DOHH2 (cell line): ENCODE results near the gene ZWILCH.
"Not testable (repeated sequence)": the region's sequence is repeated elsewhere in the genome, so short reads cannot be mapped to it uniquely, and the experiment has no call there.

Experiments used
- H3F3A ChIP-seq: fragments of 200-600 bp; sonication (generic), shearing (Covaris generic); 2 replicates; pipeline ENCODE4 v1.6.0; 2016; ENCODE audit warnings: antibody characterized with exemption, mild to moderate bottlenecking; ENCODE audit not compliant: control insufficient read depth, insufficient read depth
- H3K27ac ChIP-seq: fragments of 200-600 bp; sonication (generic); 2 replicates; pipeline ENCODE4 v1.5.1; 2014; ENCODE audit warnings: low read depth, mild to moderate bottlenecking, low read length, moderate library complexity
- H3K27me3 ChIP-seq: fragments of 200-600 bp; sonication (generic); 2 replicates; pipeline ENCODE4 v1.6.1; 2014; ENCODE audit warnings: mild to moderate bottlenecking, low read length, mixed read lengths; ENCODE audit not compliant: control insufficient read depth
- H3K36me3 ChIP-seq: fragments of 200-600 bp; sonication (generic); 2 replicates; pipeline ENCODE4 v1.6.1; 2014; ENCODE audit warnings: mild to moderate bottlenecking, low read length, moderate library complexity, mixed read lengths; ENCODE audit not compliant: control insufficient read depth
- H3K4me1 ChIP-seq: fragments of 200-600 bp; sonication (generic); 2 replicates; pipeline ENCODE4 v1.6.1; 2014; ENCODE audit warnings: mild to moderate bottlenecking, low read length, mixed read lengths; ENCODE audit not compliant: control insufficient read depth
- H3K4me2 ChIP-seq: fragments of 200-600 bp; sonication (generic); 2 replicates; pipeline ENCODE4 v1.6.0; 2014; ENCODE audit warnings: mild to moderate bottlenecking, low read length, moderate library complexity
- H3K4me3 ChIP-seq: fragments of 200-600 bp; sonication (generic); 2 replicates; pipeline ENCODE4 v1.5.1; 2014; ENCODE audit warnings: mild to moderate bottlenecking, low read length, mixed read lengths
- H3K79me2 ChIP-seq: fragments of 200-600 bp; sonication (generic); 2 replicates; pipeline ENCODE4 v1.6.1; 2014; ENCODE audit warnings: mild to moderate bottlenecking, low read length, mixed read lengths; ENCODE audit not compliant: control insufficient read depth
- H3K9me2 ChIP-seq: fragments of 200-600 bp; sonication (generic); replicated peaks from 2 replicates; pipeline ENCODE4 v1.6.1; 2014; ENCODE audit warnings: mild to moderate bottlenecking, low read length, mixed read lengths; ENCODE audit not compliant: control insufficient read depth
- H3K9me3 ChIP-seq: fragments of 200-600 bp; sonication (generic); 2 replicates; pipeline ENCODE4 v1.6.1; 2014; ENCODE audit warnings: antibody characterized with exemption, low read length, mixed read lengths; ENCODE audit not compliant: control insufficient read depth, insufficient read depth
- H4K20me1 ChIP-seq: fragments of 200-600 bp; sonication (generic); 2 replicates; pipeline ENCODE4 v1.6.0; 2014; ENCODE audit warnings: low read depth, mild to moderate bottlenecking, antibody characterized with exemption, low read length, moderate library complexity; ENCODE audit not compliant: control insufficient read depth, insufficient read depth
- EZH2phosphoT487 ChIP-seq: fragments of 200-600 bp; sonication (generic); IDR thresholded peaks from 2 replicates; pipeline ENCODE4 v1.6.1; 2017; ENCODE audit warnings: borderline replicate concordance, mild to moderate bottlenecking, antibody characterized with exemption, low read length, moderate library complexity, mixed read lengths
- TF ChIP-seq, protein P1 (sequence below): fragments of 200-600 bp; sonication (generic); IDR thresholded peaks from one replicate; pipeline ENCODE4 v1.5.1; 2014; ENCODE audit warnings: antibody characterized with exemption, mild to moderate bottlenecking, low read depth, low read length; ENCODE audit not compliant: poor library complexity, severe bottlenecking

Gene ZWILCH

DNA sequence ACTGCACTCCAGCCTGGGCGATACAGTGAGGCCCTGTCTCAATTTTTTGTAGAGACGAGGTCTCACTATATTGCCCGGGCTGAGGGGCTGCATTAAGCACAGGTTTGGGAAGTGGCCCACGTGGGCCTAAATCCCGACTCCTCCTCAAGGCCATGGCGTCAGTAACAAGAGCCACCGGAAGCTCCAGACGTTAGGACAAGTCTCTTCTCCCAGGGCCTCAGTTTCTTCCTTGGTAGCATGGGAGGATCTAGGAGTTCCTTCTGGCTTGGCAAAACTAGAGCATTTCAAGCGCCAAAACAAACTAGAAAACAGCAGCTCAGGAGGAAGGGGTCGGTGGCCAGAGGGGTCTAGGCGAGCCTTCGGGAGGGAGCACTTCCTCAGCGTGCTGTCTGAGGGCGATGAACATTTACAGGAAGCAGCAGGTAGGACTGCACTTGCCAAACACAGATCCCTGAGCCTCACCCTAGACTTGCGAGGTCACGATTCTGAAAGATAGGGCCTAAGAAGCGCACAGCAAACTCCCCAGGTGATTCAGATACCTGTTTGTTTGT is 8.1 kb upstream of the ZWILCH start:
- H3K27ac ChIP-seq, result peak overlapping the region; percentile 90
- no peaks in the 10 kb centered on the region for H3K9me2 ChIP-seq
- no peaks in the 10 kb centered on the region for H3K9me3 ChIP-seq
- no peaks in the 10 kb centered on the region for H3K27me3 ChIP-seq
- peaks cover 50% of the 10 kb centered on the region for H3K79me2 ChIP-seq
- peaks cover 98% of the 10 kb centered on the region for H3K36me3 ChIP-seq
- H3K4me2 ChIP-seq, result peak overlapping the region; percentile 97
- H3F3A ChIP-seq, result peaks cover 65% of the 10 kb centered on the region
- TF ChIP-seq, protein P1, sequence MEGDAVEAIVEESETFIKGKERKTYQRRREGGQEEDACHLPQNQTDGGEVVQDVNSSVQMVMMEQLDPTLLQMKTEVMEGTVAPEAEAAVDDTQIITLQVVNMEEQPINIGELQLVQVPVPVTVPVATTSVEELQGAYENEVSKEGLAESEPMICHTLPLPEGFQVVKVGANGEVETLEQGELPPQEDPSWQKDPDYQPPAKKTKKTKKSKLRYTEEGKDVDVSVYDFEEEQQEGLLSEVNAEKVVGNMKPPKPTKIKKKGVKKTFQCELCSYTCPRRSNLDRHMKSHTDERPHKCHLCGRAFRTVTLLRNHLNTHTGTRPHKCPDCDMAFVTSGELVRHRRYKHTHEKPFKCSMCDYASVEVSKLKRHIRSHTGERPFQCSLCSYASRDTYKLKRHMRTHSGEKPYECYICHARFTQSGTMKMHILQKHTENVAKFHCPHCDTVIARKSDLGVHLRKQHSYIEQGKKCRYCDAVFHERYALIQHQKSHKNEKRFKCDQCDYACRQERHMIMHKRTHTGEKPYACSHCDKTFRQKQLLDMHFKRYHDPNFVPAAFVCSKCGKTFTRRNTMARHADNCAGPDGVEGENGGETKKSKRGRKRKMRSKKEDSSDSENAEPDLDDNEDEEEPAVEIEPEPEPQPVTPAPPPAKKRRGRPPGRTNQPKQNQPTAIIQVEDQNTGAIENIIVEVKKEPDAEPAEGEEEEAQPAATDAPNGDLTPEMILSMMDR, result no peak
- no peak for TF ChIP-seq EZH2phosphoT487
- peaks cover 45% of the 10 kb centered on the region for H3K4me1 ChIP-seq
- H4K20me1 ChIP-seq, result peaks cover 4% of the 10 kb centered on the region
- peak overlapping the region; percentile 100 for H3K4me3 ChIP-seq

DNA sequence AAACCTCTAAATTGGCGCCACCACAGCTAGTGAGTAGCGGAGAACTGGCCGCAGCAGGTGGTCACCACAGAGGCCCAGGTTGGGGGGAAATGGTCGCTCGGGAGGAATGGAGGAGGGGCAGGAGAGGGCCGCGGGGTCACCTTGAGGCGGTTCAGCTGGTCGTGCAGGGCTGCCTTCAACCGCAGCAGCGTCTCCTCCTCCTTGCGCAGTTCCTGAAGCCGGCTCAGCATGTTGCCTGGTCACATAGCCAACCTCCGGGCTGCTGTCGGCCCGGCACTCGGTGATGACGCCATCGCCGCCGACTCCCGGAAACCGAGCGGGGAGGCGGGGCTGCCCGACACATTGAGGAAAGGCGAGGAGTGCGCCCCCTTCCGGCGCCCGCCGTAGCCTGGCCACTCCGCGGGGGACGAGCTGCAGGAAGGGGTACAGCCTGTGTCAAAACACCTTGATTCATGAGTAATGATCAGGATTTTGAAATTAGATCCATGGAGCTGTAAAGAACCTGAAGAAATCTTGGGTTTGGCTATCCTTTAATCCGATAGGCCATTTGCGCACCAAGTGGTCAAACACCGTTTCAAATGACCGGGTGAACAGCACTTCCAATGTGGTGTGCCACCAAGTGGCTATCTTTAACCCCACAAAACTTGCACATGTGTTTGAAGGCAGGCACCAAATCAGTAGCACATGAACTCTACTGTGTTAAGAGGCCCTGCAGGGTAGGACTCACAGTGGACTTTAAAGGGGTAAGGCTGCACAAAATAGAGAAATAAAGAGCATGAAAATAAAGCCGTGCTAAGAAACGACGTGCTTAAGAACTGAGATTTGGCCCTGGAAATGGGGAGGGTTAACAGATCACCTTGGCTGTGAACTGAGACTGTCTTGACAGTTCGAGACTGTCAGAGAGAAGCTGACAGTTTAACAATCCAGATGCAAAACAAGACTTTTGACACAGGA is 7.3 kb upstream of the ZWILCH start, which contains the start of gene SNAPC5:
Gene SNAPC5 (minus strand): TSS at position 261 of the 954 bp plus-strand sequence. CDS start 31 bp downstream, at position 230.
- Histone ChIP-seq H3K4me1 (peaks cover 52% of the 10 kb centered on the region), H3K9me3 (no peaks in the 10 kb centered on the region), H3K27ac (peak within 1 kb of the TSS; percentile 90), H3F3A (peaks cover 66% of the 10 kb centered on the region), H3K36me3 (peaks cover 98% of the 10 kb centered on the region), H3K27me3 (no peaks in the 10 kb centered on the region), H3K4me2 (peak within 1 kb of the TSS; percentile 97), H3K9me2 (no peaks in the 10 kb centered on the region), H3K4me3 (peak within 1 kb of the TSS; percentile 100), H4K20me1 (peaks cover 9% of the 10 kb centered on the region), H3K79me2 (peaks cover 58% of the 10 kb centered on the region)
- TF ChIP-seq EZH2phosphoT487, result no peak
- TF ChIP-seq, protein P1, result peak; percentile 99

DNA sequence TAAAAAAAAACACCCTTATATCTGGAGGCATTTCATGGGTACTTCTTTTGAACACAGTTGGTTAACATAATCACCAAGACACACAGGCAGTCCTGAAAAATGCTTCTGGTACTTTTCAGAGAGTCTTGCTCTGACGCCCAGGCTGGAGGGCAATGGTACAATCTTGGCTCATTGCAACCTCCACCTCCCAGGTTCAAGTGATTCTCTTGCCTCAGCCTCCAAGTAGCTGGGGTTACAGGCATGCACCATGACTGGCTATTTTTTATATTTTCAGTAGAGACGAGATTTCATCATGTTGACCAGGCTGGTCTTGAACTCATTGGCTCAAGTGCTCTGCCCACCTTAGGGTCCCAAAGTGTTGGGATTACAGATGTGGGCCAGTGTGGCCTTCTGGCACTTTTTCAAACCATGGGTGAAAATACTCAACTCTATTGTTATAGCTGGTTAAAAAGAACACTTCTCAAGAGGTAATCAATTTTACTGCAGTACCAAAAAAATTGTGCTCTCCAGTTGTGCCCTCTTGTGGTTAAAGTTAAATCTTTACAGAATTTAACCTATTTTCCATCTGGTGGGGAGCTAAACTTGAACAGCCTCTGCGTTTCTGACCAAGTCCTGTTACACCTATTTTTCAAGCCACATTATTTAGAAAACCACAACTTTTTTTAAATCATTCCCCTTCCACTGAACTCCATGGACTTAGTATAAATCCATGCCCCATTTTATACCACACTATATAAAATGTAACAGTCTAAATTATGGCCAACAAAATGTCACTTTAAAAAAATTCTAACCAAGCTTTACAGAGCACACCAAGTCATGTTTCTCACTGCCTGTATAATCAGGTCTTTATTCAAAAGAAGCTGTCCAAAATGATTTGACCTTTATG is 6.4 kb upstream of the ZWILCH start:
- Histone ChIP-seq H3F3A (peaks cover 70% of the 10 kb centered on the region), H3K4me1 (peaks cover 58% of the 10 kb centered on the region), H3K9me3 (no peaks in the 10 kb centered on the region), H3K4me2 (peak overlapping the region; percentile 97), H3K36me3 (peaks cover 98% of the 10 kb centered on the region), H3K4me3 (no peak overlapping the region; the same call in 1 of the 2 replicates), H3K27me3 (no peaks in the 10 kb centered on the region), H4K20me1 (peaks cover 18% of the 10 kb centered on the region), H3K9me2 (no peaks in the 10 kb centered on the region), H3K27ac (peak overlapping the region; percentile 90), H3K79me2 (peaks cover 68% of the 10 kb centered on the region)
- no peak for TF ChIP-seq EZH2phosphoT487
- TF ChIP-seq, protein P1, result peak; percentile 50

DNA sequence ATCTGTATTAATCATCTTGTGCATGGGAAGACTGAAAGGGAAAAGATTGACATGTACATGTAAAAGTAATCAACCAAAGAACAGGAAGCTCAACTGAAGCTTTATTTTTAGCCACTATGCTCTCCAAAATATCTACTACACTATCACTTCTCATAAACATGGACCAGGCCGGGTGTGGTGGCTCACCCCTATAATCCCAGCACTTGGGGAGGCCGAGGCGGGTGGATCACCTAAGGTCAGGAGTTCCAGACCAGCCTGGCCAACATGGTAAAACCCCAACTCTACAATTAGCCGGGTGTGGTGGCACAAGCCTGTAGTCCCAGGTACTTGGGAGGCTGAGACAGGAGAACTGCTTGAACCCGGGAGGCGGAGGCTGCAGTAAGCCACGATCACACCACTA is 4.8 kb upstream of the ZWILCH start:
- not testable (repeated sequence) for H3K9me3 ChIP-seq, H3K9me2 ChIP-seq, H3K27me3 ChIP-seq, H3K4me3 ChIP-seq
- peak overlapping the region; percentile 17; the same call in 1 of the 2 replicates for H3K4me2 ChIP-seq
- H3F3A ChIP-seq, result peaks cover 67% of the 10 kb centered on the region
- H3K4me1 ChIP-seq, result peaks cover 58% of the 10 kb centered on the region
- H3K27ac ChIP-seq, result peak overlapping the region; percentile 90
- H4K20me1 ChIP-seq, result peaks cover 23% of the 10 kb centered on the region
- peaks cover 93% of the 10 kb centered on the region for H3K36me3 ChIP-seq
- peaks cover 68% of the 10 kb centered on the region for H3K79me2 ChIP-seq
